Measurements from ENCODE around the gene MIGA2. TPM values are rescaled to one million over a fixed set of nuclear protein-coding genes. Genes with fewer than 3 reads are reported as not detected.

The MIGA2 gene
- total and polyA plus RNA-seq, 2 donors (not counting 1 experiment from before 2014, with no cell fraction given), result 62.1 to 78.1 TPM

DNA sequence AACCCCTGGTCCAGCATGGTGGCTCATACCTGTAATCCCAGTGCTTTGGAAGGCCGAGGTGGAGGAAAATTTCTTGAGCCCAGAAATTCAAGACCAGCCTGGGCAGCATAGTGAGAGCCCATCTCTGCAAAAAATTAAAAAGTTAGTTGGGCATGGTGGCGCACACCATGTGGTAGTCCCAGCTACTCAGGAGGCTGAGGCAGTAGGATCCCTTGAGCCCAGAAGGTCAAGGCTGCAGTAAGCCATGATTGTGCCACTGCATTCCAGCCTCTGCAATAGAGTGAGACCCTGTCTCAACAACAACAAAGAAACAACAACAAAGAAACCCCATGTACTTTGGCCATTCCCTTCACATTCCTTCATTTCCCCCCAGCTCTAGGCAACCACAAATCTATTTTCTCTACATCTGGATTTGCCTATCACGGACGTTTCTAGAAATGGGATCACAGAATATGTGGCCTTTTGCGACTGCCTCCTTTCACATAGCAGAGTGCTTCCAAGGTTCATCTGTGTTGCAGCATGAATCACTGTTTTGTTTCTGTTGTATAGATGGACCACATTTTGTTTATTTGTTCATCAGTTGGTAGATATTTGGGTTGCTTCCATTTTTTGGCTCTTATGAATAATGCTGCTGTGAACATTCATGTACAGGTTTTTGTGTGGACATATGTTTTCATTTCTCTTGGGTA, 17.9 kb downstream of the MIGA2 start:
- Mint-ChIP-seq H3K9me3 (ENCODE audit: insufficient read depth) (no peaks in the 10 kb centered on the region), H3K27ac (no peak overlapping the region), H3K4me1 (no peaks in the 10 kb centered on the region), H3K27me3 (no peaks in the 10 kb centered on the region), H3K4me3 (no peak overlapping the region)
- POLR2A ChIA-PET, result no interaction called here
- Histone ChIP-seq H3K36me3 (replicated peaks in 1 of 2; ENCODE audit: control extremely low read depth in 1 of 2, control insufficient read depth in 1 of 2, extremely low read depth in 1 of 2, insufficient read depth in 2 of 2, low read length in 1 of 2) (peaks cover 6 to 23% of the 10 kb centered on the region in 2 experiments), H3K4me2 (replicated peaks; ENCODE audit: low read depth, low read length, poor library complexity, severe bottlenecking) (no peak overlapping the region), H3K27ac (ENCODE audit: low read length in 2 of 2) (no peak overlapping the region), H3K79me2 (ENCODE audit: control insufficient read depth, insufficient read depth, low read length) (no peaks in the 10 kb centered on the region), H4K20me1 (ENCODE audit: control insufficient read depth, insufficient read depth, low read length, poor library complexity, severe bottlenecking) (no peaks in the 10 kb centered on the region), H3K27me3 (replicated peaks in 1 of 4; ENCODE audit: control extremely low read depth in 1 of 4, control insufficient read depth in 3 of 4, insufficient read depth in 4 of 4, low read length in 3 of 4) (no peaks in the 10 kb centered on the region), H2AFZ (ENCODE audit: insufficient read depth, low read depth, low read length, poor library complexity, severe bottlenecking) (no peak overlapping the region), H3K9ac (ENCODE audit: low read length) (no peak overlapping the region), H3K4me3 (ENCODE audit: control extremely low read depth in 1 of 5, extremely low read depth in 1 of 5, insufficient read depth in 1 of 5, low read depth in 2 of 5, low read length in 4 of 5) (no peak overlapping the region), H3K9me3 (ENCODE audit: control extremely low read depth in 1 of 3, control insufficient read depth in 2 of 3, insufficient read depth in 1 of 3, low read length in 2 of 3) (no peaks in the 10 kb centered on the region), H3K4me1 (ENCODE audit: control insufficient read depth in 2 of 2, insufficient read depth in 2 of 2, low read length in 2 of 2) (no peaks in the 10 kb centered on the region)
- intact Hi-C loops (cut with micrococcal nuclease), result no loop called here
- ATAC-seq (ENCODE audit: low read depth) (no peak), DNase-seq (no peak)
- WGBS (ENCODE audit: insufficient coverage), result 100% methylated on average over 3 of the region's 5 CpGs
- CTCF ChIA-PET, result interaction anchor here (1.0 kb wide), 1 partner anchor 26 kb away, joined by 3 read pairs; the partner anchor contains the start of gene DOLPP1
- no peak for TF ChIP-seq EZH2 (IDR thresholded peaks at IDR 0.05; ENCODE audit: borderline replicate concordance, insufficient read depth, low read depth, low read length, poor library complexity, severe bottlenecking)
- TF ChIP-seq, protein P1, sequence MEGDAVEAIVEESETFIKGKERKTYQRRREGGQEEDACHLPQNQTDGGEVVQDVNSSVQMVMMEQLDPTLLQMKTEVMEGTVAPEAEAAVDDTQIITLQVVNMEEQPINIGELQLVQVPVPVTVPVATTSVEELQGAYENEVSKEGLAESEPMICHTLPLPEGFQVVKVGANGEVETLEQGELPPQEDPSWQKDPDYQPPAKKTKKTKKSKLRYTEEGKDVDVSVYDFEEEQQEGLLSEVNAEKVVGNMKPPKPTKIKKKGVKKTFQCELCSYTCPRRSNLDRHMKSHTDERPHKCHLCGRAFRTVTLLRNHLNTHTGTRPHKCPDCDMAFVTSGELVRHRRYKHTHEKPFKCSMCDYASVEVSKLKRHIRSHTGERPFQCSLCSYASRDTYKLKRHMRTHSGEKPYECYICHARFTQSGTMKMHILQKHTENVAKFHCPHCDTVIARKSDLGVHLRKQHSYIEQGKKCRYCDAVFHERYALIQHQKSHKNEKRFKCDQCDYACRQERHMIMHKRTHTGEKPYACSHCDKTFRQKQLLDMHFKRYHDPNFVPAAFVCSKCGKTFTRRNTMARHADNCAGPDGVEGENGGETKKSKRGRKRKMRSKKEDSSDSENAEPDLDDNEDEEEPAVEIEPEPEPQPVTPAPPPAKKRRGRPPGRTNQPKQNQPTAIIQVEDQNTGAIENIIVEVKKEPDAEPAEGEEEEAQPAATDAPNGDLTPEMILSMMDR (IDR thresholded peaks at IDR 0.05), result no peak

DNA sequence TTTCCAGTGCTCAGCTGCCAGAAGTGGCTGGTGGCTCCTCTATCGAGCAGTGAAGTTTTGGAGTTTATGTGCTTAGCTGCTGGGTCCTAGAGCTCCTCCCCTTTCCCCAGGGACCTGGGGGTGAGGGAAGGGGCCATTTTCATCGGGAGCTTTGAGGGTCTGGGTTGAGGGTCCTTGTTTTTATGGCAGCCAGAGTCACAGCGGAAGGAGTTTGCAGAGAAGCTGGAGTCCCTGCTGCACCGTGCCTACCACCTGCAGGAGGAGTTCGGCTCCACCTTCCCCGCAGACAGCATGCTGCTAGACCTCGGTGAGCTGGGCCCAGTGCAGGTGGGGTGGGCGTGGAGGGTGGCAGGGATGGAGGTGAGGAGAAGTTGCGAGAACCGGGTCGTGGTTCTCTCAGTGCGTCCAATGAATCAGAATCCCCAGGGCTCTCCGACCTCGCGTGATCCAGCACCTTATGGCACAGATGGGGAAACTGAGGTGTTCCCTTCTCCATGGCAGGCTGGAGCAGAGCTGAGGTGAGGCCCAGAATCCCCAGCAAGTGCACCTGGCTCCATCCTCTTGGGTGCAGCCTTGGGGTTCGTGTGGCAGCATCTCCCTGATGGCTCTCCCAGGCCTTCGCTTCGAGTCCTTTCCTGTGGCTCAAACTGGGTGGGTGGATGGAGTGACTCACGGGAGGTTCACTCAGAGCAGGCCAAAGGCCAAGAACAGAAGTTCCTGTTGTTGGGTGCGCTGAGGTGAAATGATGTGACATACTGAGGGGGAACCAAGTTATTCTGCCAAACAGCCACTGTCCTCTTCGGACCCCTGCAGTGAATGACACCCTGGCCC, 22.8 kb downstream of the MIGA2 start:
- Mint-ChIP-seq H3K4me1 (no peaks in the 10 kb centered on the region), H3K9me3 (ENCODE audit: insufficient read depth) (no peaks in the 10 kb centered on the region), H3K4me3 (no peak overlapping the region), H3K27ac (no peak overlapping the region), H3K27me3 (no peaks in the 10 kb centered on the region)
- H3K36me3 ChIP-seq (replicated peaks in 1 of 2; ENCODE audit: control extremely low read depth in 1 of 2, control insufficient read depth in 1 of 2, extremely low read depth in 1 of 2, insufficient read depth in 2 of 2, low read length in 1 of 2), result peaks cover 3 to 44% of the 10 kb centered on the region in 2 experiments
- H3K9me3 ChIP-seq (ENCODE audit: control extremely low read depth in 1 of 3, control insufficient read depth in 2 of 3, insufficient read depth in 1 of 3, low read length in 2 of 3), result no peaks in the 10 kb centered on the region
- ATAC-seq (ENCODE audit: low read depth), result no peak
- no peak for DNase-seq
- H3K27ac ChIP-seq (ENCODE audit: low read length in 2 of 2), result no peak overlapping the region
- WGBS (ENCODE audit: insufficient coverage), result 95% methylated on average over 20 of the region's 21 CpGs
- no peak overlapping the region for H3K4me3 ChIP-seq (ENCODE audit: control extremely low read depth in 1 of 5, extremely low read depth in 1 of 5, insufficient read depth in 1 of 5, low read depth in 2 of 5, low read length in 4 of 5)
- CTCF ChIA-PET, result interaction anchor here (0.7 kb wide), 1 partner anchor 52 kb away, joined by 4 read pairs; no protein-coding TSS in a partner anchor
- intact Hi-C loops (cut with micrococcal nuclease), result no loop called here
- no peaks in the 10 kb centered on the region for H3K79me2 ChIP-seq (ENCODE audit: control insufficient read depth, insufficient read depth, low read length)
- H3K27me3 ChIP-seq (replicated peaks in 1 of 4; ENCODE audit: control extremely low read depth in 1 of 4, control insufficient read depth in 3 of 4, insufficient read depth in 4 of 4, low read length in 3 of 4), result no peaks in the 10 kb centered on the region
- H4K20me1 ChIP-seq (ENCODE audit: control insufficient read depth, insufficient read depth, low read length, poor library complexity, severe bottlenecking), result no peaks in the 10 kb centered on the region
- TF ChIP-seq, protein P1 (IDR thresholded peaks at IDR 0.05), result no peak
- TF ChIP-seq EZH2 (IDR thresholded peaks at IDR 0.05; ENCODE audit: borderline replicate concordance, insufficient read depth, low read depth, low read length, poor library complexity, severe bottlenecking), result no peak
- H2AFZ ChIP-seq (ENCODE audit: insufficient read depth, low read depth, low read length, poor library complexity, severe bottlenecking), result no peak overlapping the region
- POLR2A ChIA-PET, result no interaction called here
- no peak overlapping the region for H3K9ac ChIP-seq (ENCODE audit: low read length)
- H3K4me1 ChIP-seq (ENCODE audit: control insufficient read depth in 2 of 2, insufficient read depth in 2 of 2, low read length in 2 of 2), result no peaks in the 10 kb centered on the region
- no peak overlapping the region for H3K4me2 ChIP-seq (replicated peaks; ENCODE audit: low read depth, low read length, poor library complexity, severe bottlenecking)

All from B cell (primary cell).